Pancreas (tissue), 10 donors: ENCODE measurements around the gene C10orf71. TPM values are rescaled to one million over a fixed set of nuclear protein-coding genes. Genes with fewer than 3 reads are reported as not detected.
A peak's percentile ranks its signal among the peaks of the same experiment; 100 is the strongest.

Source experiments
- ATAC-seq, 4 donors: fragments of 200-7000 bp; cut with Tn5 transposase; one replicate each; pipeline versions ENCODE4 v1.8.0 to v1.9.1; 2020; ENCODE audit warnings: mild to moderate bottlenecking in 4 of 4, moderate library complexity in 4 of 4
- DNase-seq, 6 donors: peaks; one replicate each; pipeline ENCODE4 v3.0.0-alpha.2; 2020
- FAIRE-seq: peaks from 2 replicates; lab custom pipeline; 2012; peaks lifted over from hg19 to GRCh38; lab: Jason Lieb, UNC
- H3K27ac ChIP-seq, 4 donors: fragments of 200-600 bp; sonication (generic); 1 replicate in 3 of 4; 2 replicates in 1 of 4; pipeline versions ENCODE4 v1.5.0 to v1.8.0; 2020
- H3K27me3 ChIP-seq, 4 donors: fragments of 200-600 bp; one replicate each; pipeline ENCODE4 v1.8.0; 2021
- H3K36me3 ChIP-seq, 3 donors: fragments of 200-600 bp; sonication (generic) in 1 of 3; one replicate each; pipeline versions ENCODE4 v1.5.0 to v1.8.0; 2020 to 2021
- H3K4me1 ChIP-seq, 3 donors: fragments of 200-600 bp; one replicate each; pipeline ENCODE4 v1.8.0; 2021
- H3K4me3 ChIP-seq, 4 donors: fragments of 200-600 bp; sonication (generic) in 2 of 4; one replicate each; pipeline versions ENCODE4 v1.5.0 to v1.8.0; 2020 to 2021
- H3K9me3 ChIP-seq, 4 donors: fragments of 200-600 bp; one replicate each; pipeline ENCODE4 v1.8.0; 2021
- WGBS, 2 donors: extraction: QIAGEN DNeasy Blood & Tissue Kit; methylation state at CpG; one replicate each; pipeline ENCODE4 v1.1.7; 2013; 5-methylcytosine and 5-hydroxymethylcytosine counted together
- intact Hi-C, 3 donors: fragments of 100-400 bp; cut with DNase I; formaldehyde crosslinking; loops; one replicate each; pipeline versions ENCODE4 v1.11.1 to v1.14.2; 2022
- polyA plus RNA-seq, 2 donors: library from polyadenylated mRNA; stranded (reverse); fragments of 200-250 nt; gene quantifications; one replicate each; pipeline ENCODE4 v1.2.3, GENCODE V29; 2013
- total RNA-seq, 6 donors: library from RNA; stranded (reverse); fragmentation: NEBNext Ultra II Directional in 4 of 6; extraction: Animal tissue kit (Norgen Biotek cat#: 25700) in 4 of 6; gene quantifications; one replicate each; pipeline versions ENCODE4 v1.2.1 to v1.2.4, GENCODE V29; 2021 to 2023
- TF ChIP-seq, protein P1 (sequence below), 4 donors: fragments of 200-600 bp; sonication (generic) in 3 of 4; IDR thresholded peaks; one replicate each; pipeline versions ENCODE4 v1.5.0 to v1.8.0; 2021; ENCODE audit warnings: antibody characterized with exemption in 4 of 4
- donor health status: healthy with polysubstance abuse.
- donor health status: DM: no; HTN: no; CAD: no; lungs with moderate emphysema.
- donor health status: DM: no; HTN: no; CAD: no.
- donor health status: control.
- donor health status: control.
- donor health status: Bipolar disorder and iron deficiency.
- donor health status: DM: yes; HTN: yes; CAD: no.
- donor health status: DM: no; HTN: no; CAD: no.
- donor health status: DM: no; HTN: no; CAD: no.
- donor health status: DM: yes; HTN: yes; CAD: no.

The C10orf71 gene
- total and polyA plus RNA-seq, 8 donors, result 0.07 to 2.6 (median 0.50) TPM

DNA sequence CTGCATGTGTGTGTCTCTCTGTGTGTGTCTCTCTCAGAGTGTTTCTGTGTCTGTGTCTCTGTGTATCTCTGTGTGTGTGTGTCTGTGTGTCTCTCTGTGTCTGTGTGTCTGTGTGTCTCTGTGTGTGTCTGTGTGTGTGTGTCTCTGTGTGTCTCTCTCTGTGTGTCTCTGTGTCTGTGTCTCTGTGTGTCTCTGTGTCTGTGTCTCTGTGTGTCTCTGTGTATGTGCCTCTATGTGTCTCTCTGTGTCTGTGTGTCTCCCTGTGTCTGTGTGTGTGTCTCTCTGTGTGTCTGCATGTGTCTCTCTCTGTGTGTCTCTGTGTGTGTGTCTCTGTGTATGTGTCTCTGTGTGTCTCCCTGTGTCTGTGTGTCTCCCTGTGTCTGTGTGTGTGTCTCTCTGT is 44.8 kb upstream of the C10orf71 start:
- no peaks in the 10 kb centered on the region for H3K9me3 ChIP-seq
- no peak overlapping the region for H3K27ac ChIP-seq
- ATAC-seq, result no peak
- intact Hi-C loops, result no loop called here
- TF ChIP-seq, protein P1, sequence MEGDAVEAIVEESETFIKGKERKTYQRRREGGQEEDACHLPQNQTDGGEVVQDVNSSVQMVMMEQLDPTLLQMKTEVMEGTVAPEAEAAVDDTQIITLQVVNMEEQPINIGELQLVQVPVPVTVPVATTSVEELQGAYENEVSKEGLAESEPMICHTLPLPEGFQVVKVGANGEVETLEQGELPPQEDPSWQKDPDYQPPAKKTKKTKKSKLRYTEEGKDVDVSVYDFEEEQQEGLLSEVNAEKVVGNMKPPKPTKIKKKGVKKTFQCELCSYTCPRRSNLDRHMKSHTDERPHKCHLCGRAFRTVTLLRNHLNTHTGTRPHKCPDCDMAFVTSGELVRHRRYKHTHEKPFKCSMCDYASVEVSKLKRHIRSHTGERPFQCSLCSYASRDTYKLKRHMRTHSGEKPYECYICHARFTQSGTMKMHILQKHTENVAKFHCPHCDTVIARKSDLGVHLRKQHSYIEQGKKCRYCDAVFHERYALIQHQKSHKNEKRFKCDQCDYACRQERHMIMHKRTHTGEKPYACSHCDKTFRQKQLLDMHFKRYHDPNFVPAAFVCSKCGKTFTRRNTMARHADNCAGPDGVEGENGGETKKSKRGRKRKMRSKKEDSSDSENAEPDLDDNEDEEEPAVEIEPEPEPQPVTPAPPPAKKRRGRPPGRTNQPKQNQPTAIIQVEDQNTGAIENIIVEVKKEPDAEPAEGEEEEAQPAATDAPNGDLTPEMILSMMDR (IDR thresholded peaks at IDR 0.05), result no peak
- no peaks in the 10 kb centered on the region for H3K4me1 ChIP-seq
- no peaks in the 10 kb centered on the region for H3K36me3 ChIP-seq
- H3K27me3 ChIP-seq, result no peaks in the 10 kb centered on the region
- no peak for DNase-seq
- FAIRE-seq, result no peak
- H3K4me3 ChIP-seq, result no peak overlapping the region

DNA sequence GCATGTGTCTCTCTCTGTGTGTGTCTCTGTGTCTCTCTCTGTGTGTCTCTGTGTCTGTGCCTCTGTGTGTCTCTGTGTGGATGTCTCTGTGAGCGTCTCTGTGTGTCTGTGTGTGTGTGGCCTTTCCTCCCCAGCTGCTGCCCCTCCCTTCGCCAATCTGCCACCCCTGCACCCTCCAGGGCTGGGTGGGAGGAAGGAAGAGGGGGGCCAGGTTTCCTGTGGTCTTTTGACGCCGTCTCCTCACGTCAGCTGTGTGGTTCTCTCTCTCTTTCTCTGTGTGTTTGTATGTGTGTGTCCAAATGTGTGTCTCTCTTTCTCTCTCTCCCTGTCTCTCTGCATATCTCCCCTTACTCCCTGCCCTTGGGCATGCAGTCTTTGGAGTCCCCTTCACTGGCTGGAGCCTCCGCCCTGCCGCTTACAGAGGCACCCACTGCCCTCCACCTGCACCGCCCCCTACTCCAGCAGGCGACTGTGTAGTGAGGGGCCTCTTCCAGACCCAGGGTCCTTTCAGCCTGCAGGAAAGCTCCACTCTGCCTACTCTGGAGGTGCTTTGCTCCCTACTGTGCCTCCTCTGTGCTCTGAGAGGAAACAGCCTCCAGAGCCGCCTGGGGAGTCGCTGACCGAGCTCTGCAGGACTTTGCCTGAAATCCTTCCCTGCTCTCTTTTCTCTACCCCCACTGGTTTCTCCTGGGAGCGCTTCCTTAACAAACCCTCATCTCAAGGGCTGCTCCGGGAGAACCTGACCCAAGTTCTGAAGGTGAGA is 44.2 kb upstream of the C10orf71 start:
- TF ChIP-seq, protein P1 (IDR thresholded peaks at IDR 0.05), result no peak
- Histone ChIP-seq H3K27me3 (no peaks in the 10 kb centered on the region), H3K27ac (no peak overlapping the region), H3K4me3 (no peak overlapping the region), H3K4me1 (no peaks in the 10 kb centered on the region), H3K9me3 (no peaks in the 10 kb centered on the region), H3K36me3 (no peaks in the 10 kb centered on the region)
- DNase-seq (no peak), FAIRE-seq (no peak), ATAC-seq (peak in 1 of 4 donors; percentile 35)
- 54 to 63% methylated on average over 13 to 14 of the region's 14 CpGs for WGBS, 2 donors
- intact Hi-C loops, result no loop called here

- no peaks in the 10 kb centered on the region for H3K9me3 ChIP-seq
- intact Hi-C loops, result no loop called here
- no peaks in the 10 kb centered on the region for H3K36me3 ChIP-seq
- FAIRE-seq, result no peak
- TF ChIP-seq, protein P1 (IDR thresholded peaks at IDR 0.05), result no peak
- 30 to 48% methylated on average over 3 of the region's 3 CpGs for WGBS, 2 donors
- no peak overlapping the region for H3K27ac ChIP-seq
- no peaks in the 10 kb centered on the region for H3K4me1 ChIP-seq
- H3K4me3 ChIP-seq, result no peak overlapping the region
- H3K27me3 ChIP-seq, result no peaks in the 10 kb centered on the region
- DNase-seq, result no peak
- ATAC-seq, result no peak
These were observed 43.1 kb upstream of the C10orf71 start for GRCh38 chr10:49255883-49256282.

DNA sequence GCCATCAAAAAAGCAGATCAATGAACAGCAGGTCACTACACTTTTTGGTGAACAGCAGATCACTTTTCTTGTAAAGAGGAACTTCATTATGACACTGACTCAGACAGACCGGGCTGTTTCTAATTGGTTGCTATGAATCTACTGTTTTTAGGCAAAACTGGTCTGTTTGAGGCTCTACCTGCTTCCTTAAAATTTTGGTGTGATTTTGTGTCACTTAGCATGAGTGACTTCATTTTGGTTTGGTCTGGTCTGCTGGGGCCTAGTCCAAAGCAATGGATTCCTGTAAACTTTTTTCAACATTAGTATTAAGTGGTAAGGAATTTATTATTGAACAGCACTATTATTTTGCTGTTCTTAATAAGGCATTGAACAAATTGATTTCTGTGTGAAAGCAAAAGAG is 41.8 kb upstream of the C10orf71 start:
- DNase-seq (no peak), ATAC-seq (peak in 1 of 4 donors; percentile 26), FAIRE-seq (no peak)
- Histone ChIP-seq H3K27ac (no peak overlapping the region), H3K9me3 (no peaks in the 10 kb centered on the region), H3K4me1 (no peaks in the 10 kb centered on the region), H3K27me3 (no peaks in the 10 kb centered on the region), H3K4me3 (no peak overlapping the region), H3K36me3 (no peaks in the 10 kb centered on the region)
- intact Hi-C loops, result no loop called here
- WGBS, 2 donors, result 92 to 93% methylated on average over 1 of the region's 1 CpG
- TF ChIP-seq, protein P1 (IDR thresholded peaks at IDR 0.05), result no peak

- no peak overlapping the region for H3K27ac ChIP-seq
- 72 to 76% methylated on average over 11 of the region's 11 CpGs for WGBS, 2 donors
- H3K36me3 ChIP-seq, result no peaks in the 10 kb centered on the region
- TF ChIP-seq, protein P1 (IDR thresholded peaks at IDR 0.05), result no peak
- no peak for FAIRE-seq
- no peak for ATAC-seq
- no peak overlapping the region for H3K4me3 ChIP-seq
- intact Hi-C loops, result no loop called here
- no peaks in the 10 kb centered on the region for H3K9me3 ChIP-seq
- no peaks in the 10 kb centered on the region for H3K27me3 ChIP-seq
- no peaks in the 10 kb centered on the region for H3K4me1 ChIP-seq
- no peak for DNase-seq
These were observed 41.2 kb upstream of the C10orf71 start for GRCh38 chr10:49257626-49258349.
